OCI-LY7 (cell line): ENCODE data around the gene SLC16A9.

Experiments used
- EZH2phosphoT487 ChIP-seq: fragments of 200-600 bp; sonication (generic); IDR thresholded peaks from 2 replicates; pipeline ENCODE4 v1.6.1; 2018; ENCODE audit warnings: low read depth, borderline replicate concordance, mild to moderate bottlenecking, mixed run types, antibody characterized with exemption, low read length, moderate library complexity, mixed read lengths
- TF ChIP-seq, protein P1 (sequence below): fragments of 200-600 bp; sonication (generic); conservative IDR thresholded peaks from 2 replicates; pipeline ENCODE4 v1.5.1; 2014; ENCODE audit warnings: mild to moderate bottlenecking, antibody characterized with exemption, low read length, moderate library complexity, mixed read lengths

DNA sequence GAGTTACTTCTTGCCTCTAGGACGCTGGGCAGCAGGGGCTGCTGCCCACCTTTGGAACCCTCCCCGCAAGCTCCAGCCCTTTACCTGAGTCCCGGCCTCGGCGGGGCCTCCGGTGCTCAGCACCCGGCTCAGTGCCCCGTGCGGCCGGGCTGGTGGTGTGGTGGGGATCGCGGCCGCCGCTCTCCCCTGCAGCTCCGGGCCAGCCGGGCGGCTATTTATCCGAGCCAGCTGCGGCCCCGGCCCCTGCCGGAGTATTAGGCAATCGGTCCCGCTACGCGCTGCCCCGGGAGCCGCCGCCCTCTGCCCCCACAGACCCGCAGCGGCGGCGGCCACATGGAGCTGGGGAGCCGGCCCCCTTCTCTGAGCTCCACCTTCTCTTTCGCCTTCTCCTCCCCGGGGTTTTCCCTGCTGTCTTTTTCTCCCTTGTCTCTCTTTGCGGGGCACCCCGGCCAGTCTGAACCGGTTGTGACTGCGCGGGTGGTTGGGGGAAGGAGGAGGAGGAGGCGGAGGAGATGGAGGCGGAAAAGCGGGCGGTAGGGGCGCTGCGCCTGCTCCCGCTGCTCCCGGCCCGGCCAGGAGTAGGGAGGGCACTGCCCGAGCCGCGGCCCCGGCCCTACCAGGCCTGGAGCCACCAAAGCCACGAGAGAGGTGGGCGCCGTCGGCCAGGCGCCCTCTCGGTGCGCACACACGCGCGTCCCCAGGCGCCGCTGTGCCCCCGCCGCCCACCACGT is at the start of gene SLC16A9:
- TF ChIP-seq, protein P1, sequence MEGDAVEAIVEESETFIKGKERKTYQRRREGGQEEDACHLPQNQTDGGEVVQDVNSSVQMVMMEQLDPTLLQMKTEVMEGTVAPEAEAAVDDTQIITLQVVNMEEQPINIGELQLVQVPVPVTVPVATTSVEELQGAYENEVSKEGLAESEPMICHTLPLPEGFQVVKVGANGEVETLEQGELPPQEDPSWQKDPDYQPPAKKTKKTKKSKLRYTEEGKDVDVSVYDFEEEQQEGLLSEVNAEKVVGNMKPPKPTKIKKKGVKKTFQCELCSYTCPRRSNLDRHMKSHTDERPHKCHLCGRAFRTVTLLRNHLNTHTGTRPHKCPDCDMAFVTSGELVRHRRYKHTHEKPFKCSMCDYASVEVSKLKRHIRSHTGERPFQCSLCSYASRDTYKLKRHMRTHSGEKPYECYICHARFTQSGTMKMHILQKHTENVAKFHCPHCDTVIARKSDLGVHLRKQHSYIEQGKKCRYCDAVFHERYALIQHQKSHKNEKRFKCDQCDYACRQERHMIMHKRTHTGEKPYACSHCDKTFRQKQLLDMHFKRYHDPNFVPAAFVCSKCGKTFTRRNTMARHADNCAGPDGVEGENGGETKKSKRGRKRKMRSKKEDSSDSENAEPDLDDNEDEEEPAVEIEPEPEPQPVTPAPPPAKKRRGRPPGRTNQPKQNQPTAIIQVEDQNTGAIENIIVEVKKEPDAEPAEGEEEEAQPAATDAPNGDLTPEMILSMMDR = no peak
- TF ChIP-seq EZH2phosphoT487 = no peak
